Suprapubic skin (tissue), 4 donors: Measurements from ENCODE around the gene TFF1. TPM values are rescaled to one million over a fixed set of nuclear protein-coding genes. Genes with fewer than 3 reads are reported as not detected.

Source experiments
- DNase-seq, 2 donors: peaks; one replicate each; pipeline ENCODE4 v3.0.0-alpha.2; 2019; ENCODE audit warnings: low spot score in 2 of 2
- H3K27ac ChIP-seq: fragments of 200-600 bp; sonication (generic); one replicate; pipeline ENCODE4 v1.5.1; 2019
- H3K27me3 ChIP-seq: fragments of 200-600 bp; sonication (generic); one replicate; pipeline ENCODE4 v1.5.1; 2019
- H3K36me3 ChIP-seq: fragments of 200-600 bp; sonication (generic); one replicate; pipeline ENCODE4 v1.5.1; 2019
- H3K4me1 ChIP-seq: fragments of 200-600 bp; sonication (generic); one replicate; pipeline ENCODE4 v1.5.1; 2019
- H3K4me3 ChIP-seq: fragments of 200-600 bp; sonication (generic); one replicate; pipeline ENCODE4 v1.5.1; 2019; ENCODE audit warnings: mild to moderate bottlenecking
- H3K9me3 ChIP-seq: fragments of 200-600 bp; sonication (generic); one replicate; pipeline ENCODE4 v1.5.1; 2019
- CTCF ChIP-seq, 2 donors: fragments of 200-600 bp in 1 of 2; fragments of 450-650 bp in 1 of 2; sonication (generic) in 1 of 2; IDR thresholded peaks; one replicate each; pipeline ENCODE4 v1.5.1; 2016 to 2019; ENCODE audit warnings: antibody characterized with exemption in 2 of 2, mild to moderate bottlenecking in 1 of 2, moderate library complexity in 1 of 2
- EP300 ChIP-seq: sonication (generic); formaldehyde crosslinking; IDR thresholded peaks from one replicate; pipeline ENCODE4 v1.6.1; 2017; ENCODE audit warnings: antibody characterized with exemption
- POLR2A ChIP-seq, 2 donors: fragments of 450-650 bp; IDR thresholded peaks; one replicate each; pipeline ENCODE4 v1.6.1; 2017; ENCODE audit warnings: antibody characterized with exemption in 2 of 2, mild to moderate bottlenecking in 2 of 2, moderate library complexity in 2 of 2
- POLR2AphosphoS5 ChIP-seq, 3 donors: sonication (generic); formaldehyde crosslinking; IDR thresholded peaks; one replicate each; pipeline ENCODE4 v1.6.1; 2017; ENCODE audit warnings: antibody characterized with exemption in 3 of 3
- WGBS: methylation state at CpG from one replicate; pipeline ENCODE4 v1.1.5; 2018; 5-methylcytosine and 5-hydroxymethylcytosine counted together
- total RNA-seq, 4 donors: library from RNA; depleted of rRNA; stranded (reverse); fragments of >200 nt; gene quantifications; one replicate each; pipeline ENCODE4 v1.1.0, GENCODE V29; 2016

The TFF1 gene
- total RNA-seq, 4 donors from 2014 or later, result not detected

DNA sequence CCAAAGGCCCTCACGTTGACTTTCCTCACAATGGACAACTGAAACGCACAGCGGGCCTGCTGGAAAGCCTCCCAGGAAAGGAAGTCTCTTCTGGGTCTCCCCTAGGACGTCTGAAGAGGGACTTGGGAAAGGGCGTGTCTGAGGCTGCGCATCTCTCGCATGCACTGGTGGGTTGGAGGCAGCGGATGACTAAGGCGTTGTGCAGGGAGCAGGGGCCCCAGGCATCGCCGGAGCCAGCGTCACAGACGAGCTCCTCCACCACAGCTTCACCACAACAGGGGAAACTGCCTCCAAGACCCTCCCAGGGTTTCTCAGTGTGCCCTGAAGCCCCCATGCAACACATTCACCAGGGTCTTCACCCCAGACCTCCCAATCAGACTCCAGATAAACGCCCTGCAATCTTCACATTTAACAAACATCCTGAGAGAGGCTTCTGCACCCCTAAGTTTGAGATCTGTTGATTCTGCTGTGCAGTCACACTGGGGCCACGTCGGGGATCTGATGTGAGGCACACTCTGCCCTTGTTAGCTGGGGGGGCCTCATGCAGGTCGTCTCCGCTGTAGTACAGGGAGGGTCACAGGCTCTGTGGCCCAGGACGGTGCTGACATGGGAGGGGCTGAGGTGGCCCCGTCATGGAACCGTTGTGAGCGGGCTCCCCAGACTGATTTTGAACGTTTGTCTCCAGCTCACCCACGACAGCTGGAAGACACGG is 7.0 kb upstream of the TFF1 start:
- H3K4me3 ChIP-seq, result no peak overlapping the region
- H3K4me1 ChIP-seq, result no peaks in the 10 kb centered on the region
- H3K27ac ChIP-seq, result no peak overlapping the region
- no peaks in the 10 kb centered on the region for H3K9me3 ChIP-seq
- no peak for TF ChIP-seq CTCF (IDR thresholded peaks at IDR 0.05)
- TF ChIP-seq POLR2AphosphoS5 (IDR thresholded peaks at IDR 0.05), result no peak
- no peak for TF ChIP-seq POLR2A (IDR thresholded peaks at IDR 0.05)
- TF ChIP-seq EP300, result no peak
- WGBS, result 79% methylated on average over 19 of the region's 25 CpGs
- DNase-seq, result no peak
- H3K27me3 ChIP-seq, result peaks cover 54% of the 10 kb centered on the region
- no peaks in the 10 kb centered on the region for H3K36me3 ChIP-seq

DNA sequence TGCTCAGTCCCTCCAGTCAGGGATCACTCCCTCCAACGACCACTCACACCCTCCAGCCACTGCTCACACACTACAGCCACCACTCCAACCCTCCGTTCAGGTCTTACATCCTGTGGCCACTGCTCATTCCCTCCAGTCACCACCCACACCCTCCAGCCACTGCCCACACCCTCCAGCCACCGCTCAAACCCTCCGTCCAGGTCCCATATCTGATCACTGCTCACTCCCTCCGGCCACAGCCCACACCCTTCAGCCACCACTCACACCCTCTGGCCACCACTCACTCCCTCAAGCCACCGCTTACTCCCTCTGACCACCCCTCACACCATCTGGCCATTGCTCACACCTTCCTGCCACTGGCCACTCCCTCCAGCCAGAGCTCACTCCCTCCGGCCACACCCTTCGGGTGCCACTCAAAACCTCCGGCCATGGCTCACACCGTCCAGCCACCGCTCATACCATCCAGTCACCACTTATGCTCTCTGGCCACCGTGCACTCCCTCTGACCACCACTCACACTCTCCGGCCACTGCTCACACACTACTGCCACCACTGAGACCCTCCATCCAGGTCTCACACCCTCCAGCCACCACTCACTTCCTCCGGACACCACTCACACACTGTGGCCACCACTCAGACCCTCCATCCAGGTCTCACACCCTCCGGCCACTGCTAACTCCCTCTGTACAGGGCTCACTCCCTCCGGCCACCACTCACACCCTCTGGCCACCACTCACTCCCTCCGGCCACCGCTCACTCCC is 4.7 kb upstream of the TFF1 start:
- Histone ChIP-seq H3K27ac (no peak overlapping the region), H3K4me1 (no peaks in the 10 kb centered on the region), H3K27me3 (peaks cover 44% of the 10 kb centered on the region)

GRCh38 chr21:42369821-42370220 is 3.5 kb upstream of the TFF1 start:
- Histone ChIP-seq H3K27ac (no peak overlapping the region), H3K27me3 (peaks cover 43% of the 10 kb centered on the region), H3K9me3 (no peaks in the 10 kb centered on the region), H3K4me1 (no peaks in the 10 kb centered on the region), H3K36me3 (no peaks in the 10 kb centered on the region), H3K4me3 (no peak overlapping the region)
- no peak for DNase-seq
- WGBS, result 73% methylated on average over 7 of the region's 16 CpGs
- no peak for TF ChIP-seq CTCF (IDR thresholded peaks at IDR 0.05)
- TF ChIP-seq EP300, result no peak
- TF ChIP-seq POLR2A (IDR thresholded peaks at IDR 0.05), result no peak
- TF ChIP-seq POLR2AphosphoS5 (IDR thresholded peaks at IDR 0.05), result no peak

More for the DNA sequence above, 4.7 kb upstream of the TFF1 start:
- Histone ChIP-seq H3K9me3 (no peaks in the 10 kb centered on the region), H3K36me3 (no peaks in the 10 kb centered on the region), H3K4me3 (no peak overlapping the region)
- 81% methylated on average over 18 of the region's 18 CpGs for WGBS
- TF ChIP-seq POLR2AphosphoS5 (IDR thresholded peaks at IDR 0.05), result no peak
- TF ChIP-seq POLR2A (IDR thresholded peaks at IDR 0.05), result no peak
- TF ChIP-seq EP300, result no peak
- no peak for TF ChIP-seq CTCF (IDR thresholded peaks at IDR 0.05)
- no peak for DNase-seq

DNA sequence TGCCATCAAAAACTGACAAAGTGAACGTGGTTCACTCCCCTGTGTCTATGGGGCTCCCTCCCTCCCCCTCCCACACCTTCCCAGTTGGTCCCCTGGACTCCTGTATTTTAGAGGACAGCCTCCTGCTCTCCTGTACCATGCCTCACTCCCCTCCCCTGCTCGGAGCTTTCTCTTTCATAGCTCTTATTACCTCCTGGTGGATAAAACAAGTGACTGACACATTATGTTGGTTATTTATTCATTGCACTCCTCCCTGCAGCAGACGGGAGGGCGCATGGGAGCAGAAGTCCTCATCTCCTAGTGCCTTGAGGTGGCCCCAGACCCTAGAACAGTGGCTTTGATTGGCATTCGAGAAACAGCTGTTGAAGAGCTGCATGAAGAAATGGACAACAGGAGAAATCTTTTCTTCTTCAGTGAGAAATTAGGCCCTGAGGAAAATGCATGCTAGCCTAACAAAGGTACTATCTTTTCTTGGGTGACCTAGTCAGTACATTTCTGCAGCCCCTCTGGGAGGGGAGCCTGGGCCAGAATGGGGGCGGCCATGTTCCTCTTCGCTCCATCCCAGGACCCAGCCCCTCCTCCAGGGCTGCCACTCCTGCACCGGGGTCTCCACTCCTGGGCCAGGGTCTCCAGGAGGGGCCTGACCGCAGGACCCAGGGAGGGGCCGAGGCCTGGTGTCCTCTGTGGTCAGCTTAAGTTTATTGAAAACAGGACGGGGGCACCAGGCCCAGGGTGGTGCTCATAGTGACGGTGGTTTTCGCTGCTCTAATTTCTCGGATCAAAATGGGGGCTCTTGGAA is 1.2 kb upstream of the TFF1 start:
- no peak overlapping the region for H3K27ac ChIP-seq
- H3K4me3 ChIP-seq, result no peak overlapping the region
- no peaks in the 10 kb centered on the region for H3K9me3 ChIP-seq
- no peak for DNase-seq
- no peak for TF ChIP-seq POLR2A (IDR thresholded peaks at IDR 0.05)
- TF ChIP-seq EP300, result no peak
- no peak for TF ChIP-seq POLR2AphosphoS5 (IDR thresholded peaks at IDR 0.05)
- TF ChIP-seq CTCF (IDR thresholded peaks at IDR 0.05), result no peak
- WGBS, result 83% methylated on average over 12 of the region's 14 CpGs
- peaks cover 39% of the 10 kb centered on the region for H3K27me3 ChIP-seq
- no peaks in the 10 kb centered on the region for H3K36me3 ChIP-seq
- no peaks in the 10 kb centered on the region for H3K4me1 ChIP-seq
